ENCODE measurements around the gene C13orf42.

DNA sequence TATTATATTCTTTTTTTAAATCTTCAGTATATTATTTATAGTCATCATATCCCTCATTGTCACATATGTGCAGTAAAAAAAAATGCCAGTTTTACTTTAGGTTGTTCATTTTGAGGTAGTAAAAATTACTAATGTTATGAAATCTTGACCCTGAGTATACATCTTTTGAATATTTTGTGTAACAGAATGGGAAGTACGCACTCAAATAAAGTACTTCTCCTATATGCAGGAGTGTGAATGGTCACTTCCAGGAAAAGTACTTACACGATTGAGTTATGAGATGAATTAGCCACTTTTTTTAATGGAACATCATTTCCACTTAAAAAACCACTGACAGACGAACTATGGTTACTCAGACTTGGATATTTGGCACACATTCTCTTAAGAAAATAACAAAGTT is 58.5 kb downstream of the C13orf42 start:
- TF ChIP-seq, protein P1, sequence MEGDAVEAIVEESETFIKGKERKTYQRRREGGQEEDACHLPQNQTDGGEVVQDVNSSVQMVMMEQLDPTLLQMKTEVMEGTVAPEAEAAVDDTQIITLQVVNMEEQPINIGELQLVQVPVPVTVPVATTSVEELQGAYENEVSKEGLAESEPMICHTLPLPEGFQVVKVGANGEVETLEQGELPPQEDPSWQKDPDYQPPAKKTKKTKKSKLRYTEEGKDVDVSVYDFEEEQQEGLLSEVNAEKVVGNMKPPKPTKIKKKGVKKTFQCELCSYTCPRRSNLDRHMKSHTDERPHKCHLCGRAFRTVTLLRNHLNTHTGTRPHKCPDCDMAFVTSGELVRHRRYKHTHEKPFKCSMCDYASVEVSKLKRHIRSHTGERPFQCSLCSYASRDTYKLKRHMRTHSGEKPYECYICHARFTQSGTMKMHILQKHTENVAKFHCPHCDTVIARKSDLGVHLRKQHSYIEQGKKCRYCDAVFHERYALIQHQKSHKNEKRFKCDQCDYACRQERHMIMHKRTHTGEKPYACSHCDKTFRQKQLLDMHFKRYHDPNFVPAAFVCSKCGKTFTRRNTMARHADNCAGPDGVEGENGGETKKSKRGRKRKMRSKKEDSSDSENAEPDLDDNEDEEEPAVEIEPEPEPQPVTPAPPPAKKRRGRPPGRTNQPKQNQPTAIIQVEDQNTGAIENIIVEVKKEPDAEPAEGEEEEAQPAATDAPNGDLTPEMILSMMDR (conservative IDR thresholded peaks at IDR 0.05; ENCODE audit: low read depth in 2 of 2): no peak
- TF ChIP-seq EZH2 (IDR thresholded peaks at IDR 0.05; ENCODE audit: low read depth, unreplicated experiment): no peak
- no peak for TF ChIP-seq EZH2phosphoT487 (IDR thresholded peaks at IDR 0.05; ENCODE audit: unreplicated experiment)
- no peak for TF ChIP-seq POLR2AphosphoS5 (IDR thresholded peaks at IDR 0.05; ENCODE audit: low read depth)
- TF ChIP-seq, protein P2, sequence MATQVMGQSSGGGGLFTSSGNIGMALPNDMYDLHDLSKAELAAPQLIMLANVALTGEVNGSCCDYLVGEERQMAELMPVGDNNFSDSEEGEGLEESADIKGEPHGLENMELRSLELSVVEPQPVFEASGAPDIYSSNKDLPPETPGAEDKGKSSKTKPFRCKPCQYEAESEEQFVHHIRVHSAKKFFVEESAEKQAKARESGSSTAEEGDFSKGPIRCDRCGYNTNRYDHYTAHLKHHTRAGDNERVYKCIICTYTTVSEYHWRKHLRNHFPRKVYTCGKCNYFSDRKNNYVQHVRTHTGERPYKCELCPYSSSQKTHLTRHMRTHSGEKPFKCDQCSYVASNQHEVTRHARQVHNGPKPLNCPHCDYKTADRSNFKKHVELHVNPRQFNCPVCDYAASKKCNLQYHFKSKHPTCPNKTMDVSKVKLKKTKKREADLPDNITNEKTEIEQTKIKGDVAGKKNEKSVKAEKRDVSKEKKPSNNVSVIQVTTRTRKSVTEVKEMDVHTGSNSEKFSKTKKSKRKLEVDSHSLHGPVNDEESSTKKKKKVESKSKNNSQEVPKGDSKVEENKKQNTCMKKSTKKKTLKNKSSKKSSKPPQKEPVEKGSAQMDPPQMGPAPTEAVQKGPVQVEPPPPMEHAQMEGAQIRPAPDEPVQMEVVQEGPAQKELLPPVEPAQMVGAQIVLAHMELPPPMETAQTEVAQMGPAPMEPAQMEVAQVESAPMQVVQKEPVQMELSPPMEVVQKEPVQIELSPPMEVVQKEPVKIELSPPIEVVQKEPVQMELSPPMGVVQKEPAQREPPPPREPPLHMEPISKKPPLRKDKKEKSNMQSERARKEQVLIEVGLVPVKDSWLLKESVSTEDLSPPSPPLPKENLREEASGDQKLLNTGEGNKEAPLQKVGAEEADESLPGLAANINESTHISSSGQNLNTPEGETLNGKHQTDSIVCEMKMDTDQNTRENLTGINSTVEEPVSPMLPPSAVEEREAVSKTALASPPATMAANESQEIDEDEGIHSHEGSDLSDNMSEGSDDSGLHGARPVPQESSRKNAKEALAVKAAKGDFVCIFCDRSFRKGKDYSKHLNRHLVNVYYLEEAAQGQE (IDR thresholded peaks at IDR 0.05; ENCODE audit: unreplicated experiment): no peak
- no peak for TF ChIP-seq CREB1 (CRISPR knock-in tag; IDR thresholded peaks at IDR 0.05; ENCODE audit: low read depth)
- TF ChIP-seq STAT1 (IDR thresholded peaks at IDR 0.05; ENCODE audit: unreplicated experiment): no peak
- no peak for TF ChIP-seq NANOG (IDR thresholded peaks at IDR 0.05; ENCODE audit: borderline replicate concordance)
- TF ChIP-seq ZNF114 (CRISPR knock-in tag; IDR thresholded peaks at IDR 0.05): no peak
- no peak for TF ChIP-seq JUNB (IDR thresholded peaks at IDR 0.05; ENCODE audit: unreplicated experiment)
- no peak for TF ChIP-seq ZNF331 (CRISPR knock-in tag; IDR thresholded peaks at IDR 0.05; ENCODE audit: low read depth)
- TF ChIP-seq, protein P3, sequence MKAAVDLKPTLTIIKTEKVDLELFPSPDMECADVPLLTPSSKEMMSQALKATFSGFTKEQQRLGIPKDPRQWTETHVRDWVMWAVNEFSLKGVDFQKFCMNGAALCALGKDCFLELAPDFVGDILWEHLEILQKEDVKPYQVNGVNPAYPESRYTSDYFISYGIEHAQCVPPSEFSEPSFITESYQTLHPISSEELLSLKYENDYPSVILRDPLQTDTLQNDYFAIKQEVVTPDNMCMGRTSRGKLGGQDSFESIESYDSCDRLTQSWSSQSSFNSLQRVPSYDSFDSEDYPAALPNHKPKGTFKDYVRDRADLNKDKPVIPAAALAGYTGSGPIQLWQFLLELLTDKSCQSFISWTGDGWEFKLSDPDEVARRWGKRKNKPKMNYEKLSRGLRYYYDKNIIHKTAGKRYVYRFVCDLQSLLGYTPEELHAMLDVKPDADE (IDR thresholded peaks at IDR 0.05): no peak

Measured in GM23338 (cell line).